ENCODE data around the gene TIMD4.
"Not testable (repeated sequence)": the region's sequence is repeated elsewhere in the genome, so short reads cannot be mapped to it uniquely, and the experiment has no call there.

TIMD4 gene

DNA sequence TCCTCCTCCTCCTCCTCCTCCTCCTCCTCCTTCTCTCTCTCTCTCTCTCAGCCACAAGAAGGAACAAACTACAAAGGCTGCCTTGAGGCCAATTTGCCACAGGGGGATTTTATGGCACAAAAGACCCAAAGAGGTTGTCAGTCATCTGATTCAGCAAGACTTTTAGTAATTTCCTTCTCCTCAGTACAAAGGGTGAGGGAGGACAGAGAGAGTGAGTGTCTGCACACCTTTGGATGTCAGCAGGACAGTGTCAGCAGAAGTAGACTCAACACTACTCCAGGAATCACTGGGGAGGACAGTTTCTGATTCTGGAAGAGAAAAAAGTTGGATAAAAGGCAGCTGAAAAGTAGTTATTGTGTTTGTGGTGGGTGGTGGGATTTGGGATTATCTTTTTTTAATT, 13.6 kb downstream of the TIMD4 start:
- no peak for DNase-seq (ENCODE audit: low read depth)

DNA sequence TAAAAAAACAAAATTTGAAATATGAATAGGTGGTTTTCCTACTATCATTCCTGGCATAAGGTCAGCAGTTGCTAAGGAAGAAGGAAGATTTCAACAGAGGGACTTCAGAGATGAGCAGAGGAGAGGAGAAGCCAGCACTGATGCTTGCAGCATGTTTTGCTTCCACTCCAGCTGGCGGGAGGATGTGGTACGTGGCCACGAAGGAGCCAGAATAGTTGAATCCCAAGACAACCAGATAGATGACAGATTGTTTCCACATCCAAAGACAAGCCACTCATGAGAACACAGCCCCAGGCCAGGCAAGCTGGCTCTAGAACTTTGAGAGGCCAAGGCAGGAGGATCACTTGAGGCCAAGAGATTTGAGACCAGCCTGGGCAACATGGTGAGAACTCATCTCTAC, 15.1 kb downstream of the TIMD4 start:
- no peak for DNase-seq (ENCODE audit: low read depth)
- TF ChIP-seq MYC (IDR thresholded peaks at IDR 0.05; ENCODE audit: low read depth, low read length): no peak
- TF ChIP-seq CTCF (IDR thresholded peaks at IDR 0.05; ENCODE audit: low read depth, low read length): no peak
- TF ChIP-seq MAX (IDR thresholded peaks at IDR 0.05; ENCODE audit: low read depth, low read length): no peak
- no peak for TF ChIP-seq POLR2A (IDR thresholded peaks at IDR 0.05; ENCODE audit: extremely low read depth, insufficient read length)
- H3K4me3 ChIP-seq (ENCODE audit: low read depth, low read length): no peak overlapping the region

More for the DNA sequence above, 13.6 kb downstream of the TIMD4 start:
- H3K4me3 ChIP-seq (ENCODE audit: low read depth, low read length): no peak overlapping the region
- TF ChIP-seq MAX (IDR thresholded peaks at IDR 0.05; ENCODE audit: low read depth, low read length) (no peak), POLR2A (IDR thresholded peaks at IDR 0.05; ENCODE audit: extremely low read depth, insufficient read length) (no peak), CTCF (IDR thresholded peaks at IDR 0.05; ENCODE audit: low read depth, low read length) (no peak), MYC (IDR thresholded peaks at IDR 0.05; ENCODE audit: low read depth, low read length) (no peak)

GRCh38 chr5:156942064-156942463, 21.0 kb downstream of the TIMD4 start:
- DNase-seq (ENCODE audit: low read depth): no peak
- H3K4me3 ChIP-seq (ENCODE audit: low read depth, low read length): no peak overlapping the region
- TF ChIP-seq MAX (IDR thresholded peaks at IDR 0.05; ENCODE audit: low read depth, low read length): no peak
- TF ChIP-seq POLR2A (IDR thresholded peaks at IDR 0.05; ENCODE audit: extremely low read depth, insufficient read length): no peak
- TF ChIP-seq MYC (IDR thresholded peaks at IDR 0.05; ENCODE audit: low read depth, low read length): no peak
- no peak for TF ChIP-seq CTCF (IDR thresholded peaks at IDR 0.05; ENCODE audit: low read depth, low read length)

- not testable (repeated sequence) for DNase-seq (ENCODE audit: low read depth); H3K4me3 ChIP-seq (ENCODE audit: low read depth, low read length)
These were observed 22.6 kb downstream of the TIMD4 start for GRCh38 chr5:156940462-156940861.

DNA sequence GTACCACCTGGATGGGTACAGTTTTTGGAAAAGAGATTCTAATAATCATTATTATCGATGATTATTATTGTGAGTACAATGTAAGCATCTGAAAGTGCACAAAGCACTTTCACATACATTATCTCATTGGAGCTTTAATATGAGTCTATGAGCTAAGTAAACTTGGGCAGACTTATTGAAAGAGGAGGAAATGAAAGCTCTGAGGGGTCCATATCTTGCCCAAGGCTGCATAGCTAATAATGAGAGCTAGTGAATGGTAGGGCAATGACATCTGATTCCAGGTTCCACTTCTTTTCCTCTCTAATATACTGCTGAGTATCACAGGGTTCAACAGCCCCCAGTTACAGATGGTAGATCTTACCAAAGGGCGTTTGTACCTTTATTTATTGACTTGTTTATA, 26.1 kb downstream of the TIMD4 start:
- no peak for DNase-seq (ENCODE audit: low read depth)
- TF ChIP-seq POLR2A (IDR thresholded peaks at IDR 0.05; ENCODE audit: extremely low read depth, insufficient read length) (no peak), MYC (IDR thresholded peaks at IDR 0.05; ENCODE audit: low read depth, low read length) (no peak), CTCF (IDR thresholded peaks at IDR 0.05; ENCODE audit: low read depth, low read length) (no peak), MAX (IDR thresholded peaks at IDR 0.05; ENCODE audit: low read depth, low read length) (no peak)
- no peak overlapping the region for H3K4me3 ChIP-seq (ENCODE audit: low read depth, low read length)

GRCh38 chr5:156934450-156935211, 28.4 kb downstream of the TIMD4 start:
- TF ChIP-seq POLR2A (IDR thresholded peaks at IDR 0.05; ENCODE audit: extremely low read depth, insufficient read length) (no peak), CTCF (IDR thresholded peaks at IDR 0.05; ENCODE audit: low read depth, low read length) (peak; percentile 54), MYC (IDR thresholded peaks at IDR 0.05; ENCODE audit: low read depth, low read length) (no peak), MAX (IDR thresholded peaks at IDR 0.05; ENCODE audit: low read depth, low read length) (no peak)
- DNase-seq (ENCODE audit: low read depth): peak; percentile 28

More at GRCh38 chr5:156934450-156935211, 28.4 kb downstream of the TIMD4 start:
- no peak overlapping the region for H3K4me3 ChIP-seq (ENCODE audit: low read depth, low read length)

Measured in NB4 (cell line).